Peyer's patch (tissue), 4 donors: Measurements from ENCODE around the gene AP1B1.

ENCODE experiments used
- POLR2A ChIP-seq, 2 donors: fragments of 450-650 bp; IDR thresholded peaks; one replicate each; pipeline ENCODE4 v1.5.1; 2017; ENCODE audit warnings: antibody characterized with exemption in 2 of 2, mild to moderate bottlenecking in 2 of 2, moderate library complexity in 2 of 2
- TF ChIP-seq, protein P1 (sequence below), 6 experiments: fragments of 450-650 bp in 4 of 6; fragments of 200-600 bp in 2 of 6; sonication (generic) in 1 of 6; IDR thresholded peaks; one replicate each; pipeline ENCODE4 v1.5.1; 2017 to 2019; ENCODE audit warnings: antibody characterized with exemption in 6 of 6, mild to moderate bottlenecking in 3 of 6, moderate library complexity in 1 of 6

DNA sequence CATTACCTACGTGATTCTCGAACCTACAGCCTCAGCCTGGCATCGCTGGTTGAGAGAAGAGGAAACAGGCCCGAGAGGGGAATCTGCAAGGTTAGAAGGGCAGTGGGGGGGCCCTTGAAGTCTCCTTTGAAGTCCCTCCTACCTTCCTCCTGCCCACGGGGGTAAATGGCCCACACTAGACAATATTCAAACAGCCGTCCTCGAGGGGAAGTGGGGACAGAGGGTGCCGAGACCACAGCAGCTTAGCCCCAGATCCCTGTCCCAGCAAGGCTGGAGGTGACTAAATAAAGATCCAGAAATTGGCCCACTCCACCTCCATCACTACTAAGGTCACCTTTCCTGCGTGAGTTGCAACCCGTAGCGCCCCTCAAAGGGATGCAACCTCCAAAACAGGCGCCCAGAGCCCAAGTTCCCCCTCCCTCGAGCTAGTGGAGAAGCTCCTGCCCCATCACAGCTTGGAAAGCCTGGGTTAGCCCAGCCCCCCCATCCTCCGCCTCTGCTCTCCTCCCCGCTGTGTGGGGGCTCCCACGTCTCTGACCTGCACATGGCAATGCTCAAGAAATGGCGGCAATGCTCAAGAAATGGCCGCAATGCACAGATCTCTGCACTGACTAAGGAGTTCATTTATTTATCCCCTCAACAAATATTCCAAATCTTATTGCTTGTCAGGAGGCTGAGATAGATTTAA, 72.1 kb downstream of the AP1B1 start:
- TF ChIP-seq POLR2A (IDR thresholded peaks at IDR 0.05) = no peak
- TF ChIP-seq, protein P1, sequence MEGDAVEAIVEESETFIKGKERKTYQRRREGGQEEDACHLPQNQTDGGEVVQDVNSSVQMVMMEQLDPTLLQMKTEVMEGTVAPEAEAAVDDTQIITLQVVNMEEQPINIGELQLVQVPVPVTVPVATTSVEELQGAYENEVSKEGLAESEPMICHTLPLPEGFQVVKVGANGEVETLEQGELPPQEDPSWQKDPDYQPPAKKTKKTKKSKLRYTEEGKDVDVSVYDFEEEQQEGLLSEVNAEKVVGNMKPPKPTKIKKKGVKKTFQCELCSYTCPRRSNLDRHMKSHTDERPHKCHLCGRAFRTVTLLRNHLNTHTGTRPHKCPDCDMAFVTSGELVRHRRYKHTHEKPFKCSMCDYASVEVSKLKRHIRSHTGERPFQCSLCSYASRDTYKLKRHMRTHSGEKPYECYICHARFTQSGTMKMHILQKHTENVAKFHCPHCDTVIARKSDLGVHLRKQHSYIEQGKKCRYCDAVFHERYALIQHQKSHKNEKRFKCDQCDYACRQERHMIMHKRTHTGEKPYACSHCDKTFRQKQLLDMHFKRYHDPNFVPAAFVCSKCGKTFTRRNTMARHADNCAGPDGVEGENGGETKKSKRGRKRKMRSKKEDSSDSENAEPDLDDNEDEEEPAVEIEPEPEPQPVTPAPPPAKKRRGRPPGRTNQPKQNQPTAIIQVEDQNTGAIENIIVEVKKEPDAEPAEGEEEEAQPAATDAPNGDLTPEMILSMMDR (IDR thresholded peaks at IDR 0.05) = no peak
